Osteocyte (in vitro differentiated cells): Measurements from ENCODE around the gene DCAF6. TPM values are rescaled to one million over a fixed set of nuclear protein-coding genes. Genes with fewer than 3 reads are reported as not detected.

ENCODE experiments used
- DNase-seq: peaks from one replicate; pipeline ENCODE4 v3.0.0; 2021; ENCODE audit warnings: mixed read lengths; ENCODE audit not compliant: unreplicated experiment; ENCODE audit errors: extremely low spot score
- H3K27ac Mint-ChIP-seq: one replicate; pipeline ENCODE4 v1.8.0; 2021; ENCODE audit warnings: mild to moderate bottlenecking, mixed read lengths; ENCODE audit not compliant: unreplicated experiment
- H3K27me3 Mint-ChIP-seq: one replicate; pipeline ENCODE4 v1.8.0; 2021; ENCODE audit warnings: mixed read lengths; ENCODE audit not compliant: unreplicated experiment
- H3K36me3 Mint-ChIP-seq: one replicate; pipeline ENCODE4 v1.8.0; 2021; ENCODE audit warnings: mixed read lengths; ENCODE audit not compliant: unreplicated experiment
- H3K4me1 Mint-ChIP-seq: one replicate; pipeline ENCODE4 v1.8.0; 2021; ENCODE audit warnings: mixed read lengths; ENCODE audit not compliant: unreplicated experiment
- H3K4me3 Mint-ChIP-seq: one replicate; pipeline ENCODE4 v1.8.0; 2021; ENCODE audit warnings: mild to moderate bottlenecking, moderate library complexity, mixed read lengths; ENCODE audit not compliant: unreplicated experiment
- H3K9me3 Mint-ChIP-seq: one replicate; pipeline ENCODE4 v1.8.0; 2021; ENCODE audit warnings: mixed read lengths; ENCODE audit not compliant: unreplicated experiment
- total RNA-seq: library from RNA; stranded (reverse); gene quantifications from 2 replicates; pipeline ENCODE4 v1.2.1, GENCODE V29; 2021
- TF ChIP-seq, protein P1 (sequence below): fragments of 200-600 bp; sonication (generic); IDR thresholded peaks from 2 replicates; pipeline ENCODE4 v1.5.0; 2021; ENCODE audit warnings: antibody characterized with exemption, mild to moderate bottlenecking, moderate library complexity

DCAF6 gene
- total RNA-seq, 1 donor from 2014 or later, result 56.8 TPM

DNA sequence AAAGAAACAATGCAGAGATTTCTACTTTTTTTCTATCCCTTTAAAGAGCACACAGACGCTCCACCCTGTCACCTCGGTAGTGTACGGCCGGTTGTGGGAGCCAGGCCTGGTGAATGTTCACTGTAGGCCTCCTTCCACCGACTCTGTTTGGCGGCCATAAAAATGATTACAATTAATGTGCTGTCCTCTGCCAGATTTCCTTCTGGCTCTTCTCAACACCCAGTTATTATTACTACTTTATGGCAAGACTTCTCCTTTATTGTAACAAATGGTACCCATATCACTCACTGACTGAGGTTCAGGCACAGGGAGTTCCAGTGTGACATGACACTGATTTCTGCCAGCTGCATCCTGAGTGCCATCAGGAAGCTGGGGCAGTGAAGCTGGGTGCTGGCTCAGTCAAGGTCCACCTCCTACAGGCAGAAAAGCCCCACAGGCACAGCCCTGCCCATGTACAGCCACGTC, 162.9 kb downstream of the DCAF6 start:
- Mint-ChIP-seq H3K36me3 (peaks cover 50% of the 10 kb centered on the region), H3K4me3 (no peak overlapping the region), H3K9me3 (no peaks in the 10 kb centered on the region), H3K4me1 (no peaks in the 10 kb centered on the region), H3K27me3 (no peaks in the 10 kb centered on the region), H3K27ac (no peak overlapping the region)
- TF ChIP-seq, protein P1, sequence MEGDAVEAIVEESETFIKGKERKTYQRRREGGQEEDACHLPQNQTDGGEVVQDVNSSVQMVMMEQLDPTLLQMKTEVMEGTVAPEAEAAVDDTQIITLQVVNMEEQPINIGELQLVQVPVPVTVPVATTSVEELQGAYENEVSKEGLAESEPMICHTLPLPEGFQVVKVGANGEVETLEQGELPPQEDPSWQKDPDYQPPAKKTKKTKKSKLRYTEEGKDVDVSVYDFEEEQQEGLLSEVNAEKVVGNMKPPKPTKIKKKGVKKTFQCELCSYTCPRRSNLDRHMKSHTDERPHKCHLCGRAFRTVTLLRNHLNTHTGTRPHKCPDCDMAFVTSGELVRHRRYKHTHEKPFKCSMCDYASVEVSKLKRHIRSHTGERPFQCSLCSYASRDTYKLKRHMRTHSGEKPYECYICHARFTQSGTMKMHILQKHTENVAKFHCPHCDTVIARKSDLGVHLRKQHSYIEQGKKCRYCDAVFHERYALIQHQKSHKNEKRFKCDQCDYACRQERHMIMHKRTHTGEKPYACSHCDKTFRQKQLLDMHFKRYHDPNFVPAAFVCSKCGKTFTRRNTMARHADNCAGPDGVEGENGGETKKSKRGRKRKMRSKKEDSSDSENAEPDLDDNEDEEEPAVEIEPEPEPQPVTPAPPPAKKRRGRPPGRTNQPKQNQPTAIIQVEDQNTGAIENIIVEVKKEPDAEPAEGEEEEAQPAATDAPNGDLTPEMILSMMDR, result no peak
- no peak for DNase-seq

DNA sequence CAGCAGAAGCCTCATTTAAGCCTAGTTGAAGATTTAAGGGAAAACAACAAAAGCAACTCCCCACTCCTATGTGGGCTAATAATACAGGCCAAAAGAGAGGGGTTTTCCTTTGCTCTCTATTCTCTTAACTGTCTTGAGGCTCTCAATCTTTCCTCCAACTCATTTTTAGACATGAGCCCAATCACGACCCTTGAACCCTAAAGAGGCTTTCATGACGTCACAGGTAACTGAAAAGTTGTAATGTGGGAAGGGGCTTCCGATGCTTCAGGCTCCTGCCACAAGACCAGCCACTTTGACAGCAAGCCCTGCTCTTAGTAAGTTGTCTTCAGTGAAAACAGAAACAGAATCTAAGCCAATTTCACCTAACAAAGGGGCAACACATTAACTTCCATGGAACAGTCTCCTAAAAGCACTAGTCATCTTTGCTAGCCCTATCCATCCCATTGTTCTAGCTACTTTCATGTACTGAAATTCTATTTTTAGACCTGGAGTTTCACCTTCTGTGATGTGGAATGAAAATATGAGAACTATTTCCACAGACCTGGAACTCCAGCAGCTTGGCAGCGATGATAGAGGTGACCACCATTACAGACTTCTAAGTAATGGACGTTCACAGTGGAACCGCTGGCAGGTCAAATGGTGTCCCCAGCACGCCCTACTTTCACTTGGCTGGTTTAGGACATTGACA, 164.0 kb downstream of the DCAF6 start:
- Mint-ChIP-seq H3K4me1 (no peaks in the 10 kb centered on the region), H3K27ac (no peak overlapping the region), H3K27me3 (no peaks in the 10 kb centered on the region), H3K4me3 (no peak overlapping the region), H3K36me3 (peaks cover 44% of the 10 kb centered on the region), H3K9me3 (no peaks in the 10 kb centered on the region)
- TF ChIP-seq, protein P1, result no peak
- no peak for DNase-seq

DNA sequence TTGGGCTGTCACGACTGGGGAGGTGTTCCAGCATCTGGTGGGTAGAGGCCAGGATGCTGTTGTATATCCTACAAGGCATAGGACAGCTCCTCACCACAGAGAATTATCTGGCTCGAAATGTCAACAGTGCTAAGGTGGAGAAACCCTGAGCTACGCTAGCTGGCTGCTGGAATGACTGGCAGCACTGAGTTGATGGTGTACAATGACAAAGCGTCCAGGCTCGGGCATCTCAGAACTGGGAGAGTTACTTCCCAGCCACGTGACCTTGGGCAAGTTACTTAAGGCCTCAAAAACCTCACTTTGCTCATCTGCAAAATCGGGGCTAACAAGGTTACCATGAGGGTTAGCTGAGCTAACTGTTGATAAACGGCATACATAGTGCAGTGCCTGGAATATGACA, 164.9 kb downstream of the DCAF6 start:
- no peak for DNase-seq
- H3K36me3 Mint-ChIP-seq, result peaks cover 42% of the 10 kb centered on the region
- no peaks in the 10 kb centered on the region for H3K27me3 Mint-ChIP-seq
- H3K4me3 Mint-ChIP-seq, result no peak overlapping the region
- H3K9me3 Mint-ChIP-seq, result no peaks in the 10 kb centered on the region
- TF ChIP-seq, protein P1, result no peak
- no peaks in the 10 kb centered on the region for H3K4me1 Mint-ChIP-seq
- H3K27ac Mint-ChIP-seq, result no peak overlapping the region

DNA sequence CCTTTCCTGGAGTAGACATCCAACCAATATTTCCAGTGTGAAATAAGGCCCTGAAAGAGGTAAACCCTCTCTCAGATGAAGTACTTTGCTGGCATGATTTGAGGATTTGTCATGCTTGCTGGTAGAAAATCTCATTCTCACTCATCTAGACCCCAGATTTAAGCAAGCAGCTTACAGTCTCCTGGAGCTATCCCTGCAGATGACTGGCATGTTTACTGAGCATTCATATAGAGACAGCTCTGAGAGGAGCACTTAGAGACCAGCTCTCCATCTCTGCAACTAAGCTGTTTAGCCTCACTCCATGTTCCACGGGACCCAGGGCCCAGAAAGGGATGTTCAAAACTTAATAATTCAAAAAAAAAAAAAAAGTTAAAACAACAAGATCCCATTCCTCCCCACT, 166.0 kb downstream of the DCAF6 start:
- Mint-ChIP-seq H3K36me3 (peaks cover 37% of the 10 kb centered on the region), H3K4me1 (no peaks in the 10 kb centered on the region), H3K9me3 (no peaks in the 10 kb centered on the region), H3K27ac (no peak overlapping the region), H3K27me3 (no peaks in the 10 kb centered on the region), H3K4me3 (no peak overlapping the region)
- TF ChIP-seq, protein P1, result no peak
- no peak for DNase-seq

DNA sequence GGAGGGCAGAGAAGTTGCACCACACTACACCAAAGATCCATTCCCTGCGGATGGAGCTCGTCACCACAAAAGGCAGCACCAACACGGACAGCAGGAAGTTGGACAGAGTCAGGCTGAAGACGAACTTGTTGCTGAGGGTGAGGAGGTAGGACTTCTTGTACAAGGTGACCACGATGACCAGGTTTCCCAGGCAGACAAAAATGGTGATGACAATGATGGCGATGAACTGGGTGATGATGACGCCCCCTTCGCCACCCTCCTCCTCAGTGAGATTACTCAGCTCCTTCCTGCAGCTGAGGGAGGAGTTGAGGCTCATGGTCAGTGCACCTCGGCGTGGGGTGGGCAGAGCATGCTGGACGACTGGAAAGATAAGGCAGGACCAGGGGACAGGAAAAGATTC, 168.1 kb downstream of the DCAF6 start:
- peaks cover 21% of the 10 kb centered on the region for H3K36me3 Mint-ChIP-seq
- H3K9me3 Mint-ChIP-seq, result no peaks in the 10 kb centered on the region
- H3K4me3 Mint-ChIP-seq, result no peak overlapping the region
- no peak overlapping the region for H3K27ac Mint-ChIP-seq
- no peak for DNase-seq
- no peaks in the 10 kb centered on the region for H3K4me1 Mint-ChIP-seq
- H3K27me3 Mint-ChIP-seq, result no peaks in the 10 kb centered on the region
- TF ChIP-seq, protein P1, result no peak
